ENCODE results near the gene PLPPR3.

DNA sequence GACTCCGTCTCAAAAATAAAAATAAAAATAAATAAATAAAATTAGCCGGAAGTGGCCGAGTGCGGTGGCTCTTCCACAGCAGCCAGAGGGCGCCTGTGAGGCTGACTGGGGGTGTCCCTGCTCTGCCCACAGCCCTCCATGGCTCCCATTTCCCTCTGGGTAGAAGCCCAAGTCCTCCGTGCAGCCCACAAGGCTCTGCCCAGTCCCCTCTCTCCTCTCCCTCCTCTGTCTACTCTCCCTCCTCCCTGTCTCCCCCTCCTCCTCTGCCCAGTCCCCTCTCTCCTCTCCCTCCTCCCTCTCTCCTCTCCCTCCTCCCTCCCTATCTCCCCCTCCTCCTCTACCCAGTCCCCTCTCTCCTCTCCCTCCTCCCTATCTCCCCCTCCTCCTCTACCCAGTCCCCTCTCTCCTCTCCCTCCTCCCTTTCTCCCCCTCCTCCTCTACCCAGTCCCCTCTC is 50.4 kb downstream of the PLPPR3 start:
- TF ChIP-seq, protein P1, sequence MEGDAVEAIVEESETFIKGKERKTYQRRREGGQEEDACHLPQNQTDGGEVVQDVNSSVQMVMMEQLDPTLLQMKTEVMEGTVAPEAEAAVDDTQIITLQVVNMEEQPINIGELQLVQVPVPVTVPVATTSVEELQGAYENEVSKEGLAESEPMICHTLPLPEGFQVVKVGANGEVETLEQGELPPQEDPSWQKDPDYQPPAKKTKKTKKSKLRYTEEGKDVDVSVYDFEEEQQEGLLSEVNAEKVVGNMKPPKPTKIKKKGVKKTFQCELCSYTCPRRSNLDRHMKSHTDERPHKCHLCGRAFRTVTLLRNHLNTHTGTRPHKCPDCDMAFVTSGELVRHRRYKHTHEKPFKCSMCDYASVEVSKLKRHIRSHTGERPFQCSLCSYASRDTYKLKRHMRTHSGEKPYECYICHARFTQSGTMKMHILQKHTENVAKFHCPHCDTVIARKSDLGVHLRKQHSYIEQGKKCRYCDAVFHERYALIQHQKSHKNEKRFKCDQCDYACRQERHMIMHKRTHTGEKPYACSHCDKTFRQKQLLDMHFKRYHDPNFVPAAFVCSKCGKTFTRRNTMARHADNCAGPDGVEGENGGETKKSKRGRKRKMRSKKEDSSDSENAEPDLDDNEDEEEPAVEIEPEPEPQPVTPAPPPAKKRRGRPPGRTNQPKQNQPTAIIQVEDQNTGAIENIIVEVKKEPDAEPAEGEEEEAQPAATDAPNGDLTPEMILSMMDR (IDR thresholded peaks at IDR 0.05; ENCODE audit: insufficient read depth, low read length), result peak; percentile 13
- TF ChIP-seq POLR2AphosphoS5 (IDR thresholded peaks at IDR 0.05; ENCODE audit: low read depth) (no peak), GABPA (IDR thresholded peaks at IDR 0.05; ENCODE audit: low read depth) (no peak)
- TF ChIP-seq, protein P2, sequence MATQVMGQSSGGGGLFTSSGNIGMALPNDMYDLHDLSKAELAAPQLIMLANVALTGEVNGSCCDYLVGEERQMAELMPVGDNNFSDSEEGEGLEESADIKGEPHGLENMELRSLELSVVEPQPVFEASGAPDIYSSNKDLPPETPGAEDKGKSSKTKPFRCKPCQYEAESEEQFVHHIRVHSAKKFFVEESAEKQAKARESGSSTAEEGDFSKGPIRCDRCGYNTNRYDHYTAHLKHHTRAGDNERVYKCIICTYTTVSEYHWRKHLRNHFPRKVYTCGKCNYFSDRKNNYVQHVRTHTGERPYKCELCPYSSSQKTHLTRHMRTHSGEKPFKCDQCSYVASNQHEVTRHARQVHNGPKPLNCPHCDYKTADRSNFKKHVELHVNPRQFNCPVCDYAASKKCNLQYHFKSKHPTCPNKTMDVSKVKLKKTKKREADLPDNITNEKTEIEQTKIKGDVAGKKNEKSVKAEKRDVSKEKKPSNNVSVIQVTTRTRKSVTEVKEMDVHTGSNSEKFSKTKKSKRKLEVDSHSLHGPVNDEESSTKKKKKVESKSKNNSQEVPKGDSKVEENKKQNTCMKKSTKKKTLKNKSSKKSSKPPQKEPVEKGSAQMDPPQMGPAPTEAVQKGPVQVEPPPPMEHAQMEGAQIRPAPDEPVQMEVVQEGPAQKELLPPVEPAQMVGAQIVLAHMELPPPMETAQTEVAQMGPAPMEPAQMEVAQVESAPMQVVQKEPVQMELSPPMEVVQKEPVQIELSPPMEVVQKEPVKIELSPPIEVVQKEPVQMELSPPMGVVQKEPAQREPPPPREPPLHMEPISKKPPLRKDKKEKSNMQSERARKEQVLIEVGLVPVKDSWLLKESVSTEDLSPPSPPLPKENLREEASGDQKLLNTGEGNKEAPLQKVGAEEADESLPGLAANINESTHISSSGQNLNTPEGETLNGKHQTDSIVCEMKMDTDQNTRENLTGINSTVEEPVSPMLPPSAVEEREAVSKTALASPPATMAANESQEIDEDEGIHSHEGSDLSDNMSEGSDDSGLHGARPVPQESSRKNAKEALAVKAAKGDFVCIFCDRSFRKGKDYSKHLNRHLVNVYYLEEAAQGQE (IDR thresholded peaks at IDR 0.05; ENCODE audit: insufficient replicate concordance, low read depth), result no peak
